Ovary (tissue), 9 donors: Measurements from ENCODE around the gene SMIM38. TPM values are rescaled to one million over a fixed set of nuclear protein-coding genes. Genes with fewer than 3 reads are reported as not detected.

ENCODE experiments used
- DNase-seq, 5 donors: peaks; one replicate each; pipeline ENCODE4 v3.0.0-alpha.2; 2019 to 2020
- H3K27ac ChIP-seq, 2 donors: fragments of 200-600 bp; one replicate each; pipeline versions ENCODE4 v1.5.1 to v1.8.0; 2019 to 2022
- H3K27me3 ChIP-seq: fragments of 200-600 bp; one replicate; pipeline ENCODE4 v1.8.0; 2022
- H3K36me3 ChIP-seq: fragments of 200-600 bp; sonication (generic); one replicate; pipeline ENCODE4 v1.5.1; 2019
- H3K4me1 ChIP-seq: one replicate; pipeline ENCODE4 v1.8.1; 2013; ENCODE audit warnings: mild to moderate bottlenecking, moderate library complexity; ENCODE audit not compliant: insufficient read depth
- H3K4me3 ChIP-seq: fragments of 200-600 bp; sonication (generic); one replicate; pipeline ENCODE4 v1.5.1; 2017
- H3K9me3 ChIP-seq, 2 donors: fragments of 200-600 bp in 1 of 2; sonication (generic) in 1 of 2; one replicate each; pipeline versions ENCODE4 v1.5.1 to v1.8.1; 2013 to 2019; ENCODE audit warnings: mild to moderate bottlenecking in 1 of 2, moderate library complexity in 1 of 2
- EP300 ChIP-seq: sonication (generic); formaldehyde crosslinking; IDR thresholded peaks from one replicate; pipeline ENCODE4 v1.6.1; 2017; ENCODE audit warnings: antibody characterized with exemption
- POLR2A ChIP-seq: fragments of 450-650 bp; IDR thresholded peaks from one replicate; pipeline ENCODE4 v1.6.1; 2017; ENCODE audit warnings: antibody characterized with exemption, mild to moderate bottlenecking, moderate library complexity
- WGBS, 3 donors: extraction: QIAGEN DNeasy Blood & Tissue Kit in 1 of 3; methylation state at CpG; one replicate each; pipeline versions ENCODE4 v1.1.5 to v1.1.7; 2013 to 2017; 5-methylcytosine and 5-hydroxymethylcytosine counted together
- intact Hi-C, 4 donors: fragments of 100-400 bp; cut with DNase I; formaldehyde crosslinking; loops; one replicate each; pipeline versions ENCODE4 v1.11.0 to v1.15.1; 2022 to 2023
- polyA plus RNA-seq, 2 donors: library from polyadenylated mRNA; stranded (reverse); fragments of 200-250 nt in 1 of 2; fragments of 350-450 nt in 1 of 2; fragmentation: Illumina TruSeq in 1 of 2; extraction: RNeasy Lipid Tissue Mini Kit (QIAGEN cat#74804) in 1 of 2; gene quantifications; one replicate each; pipeline ENCODE4 v1.2.3, GENCODE V29; 2013 to 2014
- total RNA-seq, 7 donors: library from RNA; depleted of rRNA in 2 of 7; stranded (reverse); fragments of >200 nt in 2 of 7; fragmentation: NEBNext Ultra II Directional in 3 of 7; extraction: Animal tissue kit (Norgen Biotek cat#: 25700) in 3 of 7; gene quantifications; one replicate each; pipeline versions ENCODE4 v1.1.0 to v1.2.4, GENCODE V29; 2016 to 2023
- TF ChIP-seq, protein P1 (sequence below), 3 donors: fragments of 450-650 bp in 2 of 3; fragments of 200-600 bp in 1 of 3; IDR thresholded peaks; one replicate each; pipeline versions ENCODE4 v1.5.1 to v1.8.0; 2016 to 2022; ENCODE audit warnings: antibody characterized with exemption in 3 of 3, mild to moderate bottlenecking in 1 of 3
- donor health status: DM: no; HTN: no; CAD: no; lungs with moderate emphysema.
- donor health status: DM: no; HTN: no; CAD: no.
- donor health status: Bipolar disorder and iron deficiency.
- donor health status: DM: yes; HTN: yes; CAD: no.
- donor health status: DM: no; HTN: no; CAD: no.
- donor health status: DM: yes; HTN: yes; CAD: no.

Gene SMIM38
- total and polyA plus RNA-seq, 9 donors: 0.43 to 6.3 (median 2.1) TPM

DNA sequence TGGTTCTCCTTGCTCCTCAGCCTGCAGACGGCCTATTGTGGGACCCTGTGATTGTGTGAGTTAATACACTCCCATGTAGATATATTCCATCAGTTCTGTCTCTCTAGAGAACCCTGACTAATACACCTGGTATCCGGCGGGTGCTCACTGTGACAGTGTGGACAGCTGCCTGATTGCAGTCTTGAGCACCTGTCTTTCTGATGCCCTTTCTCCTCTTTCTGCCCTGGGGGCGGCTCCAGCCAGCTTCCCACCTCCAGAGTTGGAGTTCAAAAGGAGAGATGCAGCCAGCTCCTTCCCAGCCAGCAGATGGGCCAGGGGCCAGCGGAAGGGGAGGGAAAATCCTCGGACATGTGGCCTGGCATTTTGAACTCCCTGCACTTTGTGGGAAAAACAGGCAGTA is 15.0 kb downstream of the SMIM38 start:
- no peak overlapping the region for H3K4me3 ChIP-seq
- no peaks in the 10 kb centered on the region for H3K9me3 ChIP-seq
- H3K27ac ChIP-seq: no peak overlapping the region
- no peaks in the 10 kb centered on the region for H3K27me3 ChIP-seq
- no peak for DNase-seq
- H3K4me1 ChIP-seq: no peaks in the 10 kb centered on the region
- 50 to 59% (median 54%) methylated on average over 6 of the region's 6 CpGs for WGBS, 3 donors
- H3K36me3 ChIP-seq: no peaks in the 10 kb centered on the region
- intact Hi-C loops: no loop called here
- TF ChIP-seq POLR2A (no peak), EP300 (no peak)
- TF ChIP-seq, protein P1, sequence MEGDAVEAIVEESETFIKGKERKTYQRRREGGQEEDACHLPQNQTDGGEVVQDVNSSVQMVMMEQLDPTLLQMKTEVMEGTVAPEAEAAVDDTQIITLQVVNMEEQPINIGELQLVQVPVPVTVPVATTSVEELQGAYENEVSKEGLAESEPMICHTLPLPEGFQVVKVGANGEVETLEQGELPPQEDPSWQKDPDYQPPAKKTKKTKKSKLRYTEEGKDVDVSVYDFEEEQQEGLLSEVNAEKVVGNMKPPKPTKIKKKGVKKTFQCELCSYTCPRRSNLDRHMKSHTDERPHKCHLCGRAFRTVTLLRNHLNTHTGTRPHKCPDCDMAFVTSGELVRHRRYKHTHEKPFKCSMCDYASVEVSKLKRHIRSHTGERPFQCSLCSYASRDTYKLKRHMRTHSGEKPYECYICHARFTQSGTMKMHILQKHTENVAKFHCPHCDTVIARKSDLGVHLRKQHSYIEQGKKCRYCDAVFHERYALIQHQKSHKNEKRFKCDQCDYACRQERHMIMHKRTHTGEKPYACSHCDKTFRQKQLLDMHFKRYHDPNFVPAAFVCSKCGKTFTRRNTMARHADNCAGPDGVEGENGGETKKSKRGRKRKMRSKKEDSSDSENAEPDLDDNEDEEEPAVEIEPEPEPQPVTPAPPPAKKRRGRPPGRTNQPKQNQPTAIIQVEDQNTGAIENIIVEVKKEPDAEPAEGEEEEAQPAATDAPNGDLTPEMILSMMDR (IDR thresholded peaks at IDR 0.05): no peak

DNA sequence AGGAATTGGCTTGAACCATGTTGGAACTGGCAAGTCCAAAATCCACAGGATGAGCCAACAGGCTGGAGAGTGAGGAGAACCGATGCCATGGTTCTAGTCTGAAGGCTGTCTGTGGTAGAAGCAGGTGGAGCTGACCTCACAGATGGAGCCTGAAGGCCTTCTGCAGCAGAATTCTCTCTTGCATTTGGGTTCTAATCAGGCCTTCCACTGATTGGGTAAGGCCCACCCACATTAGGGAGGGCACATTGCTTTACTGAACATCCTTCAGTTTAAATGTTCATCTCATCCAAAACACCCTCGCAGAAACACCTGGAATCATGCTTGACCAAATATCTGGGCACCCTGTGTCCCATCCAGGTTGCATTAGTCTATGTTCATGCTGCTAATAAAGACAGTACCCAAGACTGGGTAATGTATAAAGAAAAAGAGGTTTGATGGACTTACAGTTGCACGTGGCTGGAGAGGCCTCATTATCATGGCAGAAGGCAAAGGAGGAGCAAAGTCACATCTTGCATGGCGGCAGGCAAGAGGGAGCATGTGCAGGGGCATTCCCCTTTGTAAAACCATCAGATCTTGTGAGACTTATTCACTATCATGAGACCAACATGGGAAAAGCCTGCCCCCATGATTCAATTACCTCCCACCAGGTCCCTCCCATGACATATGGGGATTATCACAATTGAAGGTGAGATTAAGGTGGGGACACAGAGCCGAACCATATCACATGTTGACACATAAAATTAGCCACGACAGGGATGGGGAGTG is 15.9 kb downstream of the SMIM38 start:
- intact Hi-C loops: no loop called here
- 75 to 79% (median 78%) methylated on average over 6 of the region's 6 CpGs for WGBS, 3 donors
- no peaks in the 10 kb centered on the region for H3K36me3 ChIP-seq

DNA sequence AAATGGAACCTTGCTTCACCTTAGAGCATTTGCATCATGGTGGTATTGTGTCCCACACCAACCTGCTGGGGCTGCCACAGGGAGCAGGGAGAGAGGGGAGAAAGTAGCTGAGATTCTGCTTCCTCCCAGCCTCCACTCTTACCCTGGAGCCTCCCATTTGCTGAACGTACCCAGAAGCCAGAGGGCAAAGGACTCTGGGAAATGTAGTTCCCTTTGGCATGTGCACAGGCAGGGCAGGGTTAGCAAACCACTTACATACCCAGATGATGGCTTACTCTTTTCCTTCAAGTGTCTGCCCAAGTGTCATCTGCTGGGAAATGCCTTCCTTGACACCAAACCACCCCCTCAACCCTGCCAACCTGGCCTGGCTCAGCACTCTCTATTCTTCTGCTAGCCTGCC is 16.9 kb downstream of the SMIM38 start:
- intact Hi-C loops: no loop called here
- DNase-seq: no peak
- TF ChIP-seq EP300: no peak
- TF ChIP-seq, protein P1 (IDR thresholded peaks at IDR 0.05): no peak
- TF ChIP-seq POLR2A: no peak
- Histone ChIP-seq H3K27me3 (no peaks in the 10 kb centered on the region), H3K4me3 (no peak overlapping the region), H3K27ac (no peak overlapping the region), H3K4me1 (no peaks in the 10 kb centered on the region), H3K9me3 (no peaks in the 10 kb centered on the region), H3K36me3 (no peaks in the 10 kb centered on the region)
- WGBS, 3 donors: 0 to 7% (median 3%) methylated on average over 1 of the region's 1 CpG

More for the DNA sequence above, 15.9 kb downstream of the SMIM38 start:
- H3K9me3 ChIP-seq: no peaks in the 10 kb centered on the region
- no peaks in the 10 kb centered on the region for H3K27me3 ChIP-seq
- TF ChIP-seq POLR2A (no peak), EP300 (no peak)
- TF ChIP-seq, protein P1 (IDR thresholded peaks at IDR 0.05): no peak
- H3K27ac ChIP-seq: no peak overlapping the region
- no peak for DNase-seq
- H3K4me3 ChIP-seq: no peak overlapping the region
- H3K4me1 ChIP-seq: no peaks in the 10 kb centered on the region

DNA sequence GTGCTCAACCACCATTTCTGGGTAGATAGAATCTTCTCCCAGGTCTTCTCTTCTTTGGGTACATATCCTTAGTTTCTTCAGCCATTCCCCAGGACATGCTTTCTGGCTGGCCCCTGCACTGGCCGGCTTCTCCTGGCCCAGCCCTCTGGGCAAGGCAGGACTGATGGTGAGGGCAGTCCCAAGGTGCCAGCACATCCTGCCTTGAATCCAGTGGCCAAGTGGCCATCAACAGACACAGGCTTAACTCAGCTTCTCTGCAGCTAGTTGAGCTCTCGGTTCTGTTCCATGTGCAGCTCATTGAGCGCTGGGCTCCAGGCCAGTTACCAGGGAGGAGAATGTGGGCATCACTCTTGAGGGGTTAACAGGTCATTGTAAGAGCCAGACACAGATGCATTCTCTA is 17.6 kb downstream of the SMIM38 start:
- DNase-seq: no peak
- Histone ChIP-seq H3K36me3 (no peaks in the 10 kb centered on the region), H3K4me1 (no peaks in the 10 kb centered on the region), H3K27ac (no peak overlapping the region), H3K27me3 (no peaks in the 10 kb centered on the region), H3K9me3 (no peaks in the 10 kb centered on the region), H3K4me3 (no peak overlapping the region)
- TF ChIP-seq POLR2A (no peak), EP300 (no peak)
- TF ChIP-seq, protein P1 (IDR thresholded peaks at IDR 0.05): no peak
- WGBS, 3 donors: 90 to 98% (median 93%) methylated on average over 3 of the region's 3 CpGs
- intact Hi-C loops: no loop called here
